DMS 273 treated with DMSO at 0.1 percent for 48 hours (cell line): ENCODE results near the gene TFPT.

Experiments used
- DNase-seq: peaks from one replicate; lab custom pipeline; 2025; lab: John Stamatoyannopoulos, UW

TFPT gene

GRCh38 chr19:54115109-54116063 is at the start of gene TFPT, which contains the start of gene PRPF31:
Gene TFPT, minus strand, starts transcription at chr19:54115657. Its CDS starts 388 bp downstream, at chr19:54115269.
Gene PRPF31, plus strand, starts transcription at chr19:54115754. Its CDS starts 2,525 bp downstream, at chr19:54118279.
- DNase-seq, result peak; percentile 95

GRCh38 chr19:54165222-54165621 is 49.8 kb upstream of the TFPT start:
- DNase-seq, result no peak

GRCh38 chr19:54164369-54165068 is 49.1 kb upstream of the TFPT start:
- no peak for DNase-seq

- no peak for DNase-seq
Measured at GRCh38 chr19:54162884-54163283, 47.4 kb upstream of the TFPT start.

- DNase-seq, result no peak
Measured at GRCh38 chr19:54162241-54162805, 46.9 kb upstream of the TFPT start.

GRCh38 chr19:54160854-54161253 is 45.4 kb upstream of the TFPT start:
- DNase-seq, result no peak

GRCh38 chr19:54160182-54160811 is 44.8 kb upstream of the TFPT start:
- no peak for DNase-seq

GRCh38 chr19:54159352-54160181 is 44.1 kb upstream of the TFPT start, which contains the start of gene LENG1:
Gene LENG1, minus strand, starts transcription at chr19:54159721. Its CDS starts 26 bp downstream, at chr19:54159695.
- peak; percentile 99 for DNase-seq

GRCh38 chr19:54158812-54159351 is 43.4 kb upstream of the TFPT start:
- DNase-seq, result no peak

- no peak for DNase-seq
Measured at GRCh38 chr19:54156953-54157352, 41.5 kb upstream of the TFPT start.

GRCh38 chr19:54156490-54156889 is 41.0 kb upstream of the TFPT start:
- DNase-seq, result no peak

GRCh38 chr19:54155694-54156093 is 40.2 kb upstream of the TFPT start:
- no peak for DNase-seq

GRCh38 chr19:54154603-54155345 is 39.3 kb upstream of the TFPT start:
- no peak for DNase-seq

GRCh38 chr19:54153731-54154326 is 38.4 kb upstream of the TFPT start:
- DNase-seq, result no peak

GRCh38 chr19:54152878-54153524 is 37.5 kb upstream of the TFPT start:
- no peak for DNase-seq

GRCh38 chr19:54152267-54152666 is 36.8 kb upstream of the TFPT start:
- no peak for DNase-seq

- no peak for DNase-seq
Measured at GRCh38 chr19:54151362-54152035, 36.0 kb upstream of the TFPT start.

- no peak for DNase-seq
Measured at GRCh38 chr19:54149021-54149812, 33.8 kb upstream of the TFPT start.
